ENCODE data around the gene MAP3K14.

- TF ChIP-seq SUZ12 (IDR thresholded peaks at IDR 0.05; ENCODE audit: extremely low read depth, insufficient read depth, insufficient read length) (no peak), ZNF274 (IDR thresholded peaks at IDR 0.05; ENCODE audit: low read depth, low read length) (no peak), YY1 (IDR thresholded peaks at IDR 0.05; ENCODE audit: insufficient read depth, insufficient read length) (no peak)
These were observed 33.1 kb downstream of the MAP3K14 start for GRCh38 chr17:45283711-45284110.
